AG08396 (cell line): ENCODE measurements around the gene HBG1.
"Not testable (repeated sequence)": the region's sequence is repeated elsewhere in the genome, so short reads cannot be mapped to it uniquely, and the experiment has no call there.

ENCODE experiments used
- DNase-seq: peaks from one replicate; pipeline ENCODE4 v3.0.0; 2012; ENCODE audit warnings: low spot score, mixed read lengths

Gene HBG1

DNA sequence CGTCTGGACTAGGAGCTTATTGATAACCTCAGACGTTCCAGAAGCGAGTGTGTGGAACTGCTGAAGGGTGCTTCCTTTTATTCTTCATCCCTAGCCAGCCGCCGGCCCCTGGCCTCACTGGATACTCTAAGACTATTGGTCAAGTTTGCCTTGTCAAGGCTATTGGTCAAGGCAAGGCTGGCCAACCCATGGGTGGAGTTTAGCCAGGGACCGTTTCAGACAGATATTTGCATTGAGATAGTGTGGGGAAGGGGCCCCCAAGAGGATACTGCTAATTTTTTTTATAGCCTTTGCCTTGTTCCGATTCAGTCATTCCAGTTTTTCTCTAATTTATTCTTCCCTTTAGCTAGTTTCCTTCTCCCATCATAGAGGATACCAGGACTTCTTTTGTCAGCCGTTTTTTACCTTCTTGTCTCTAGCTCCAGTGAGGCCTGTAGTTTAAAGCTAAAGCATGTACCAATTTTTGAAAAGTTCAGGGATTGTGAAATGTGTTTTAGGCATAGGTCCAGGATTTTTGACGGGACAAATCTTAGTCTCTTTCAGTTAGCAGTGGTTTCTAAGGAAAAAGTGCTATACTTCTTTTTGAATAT lies at the start of gene HBG1:
Gene HBG1 (minus strand): TSS at position 51 of the 590 bp plus-strand sequence. CDS start 53 bp downstream, outside the sequence.
- DNase-seq: not testable (repeated sequence)

- DNase-seq: no peak
Observed at GRCh38 chr11:5298451-5298850, 48.8 kb upstream of the HBG1 start.

DNA sequence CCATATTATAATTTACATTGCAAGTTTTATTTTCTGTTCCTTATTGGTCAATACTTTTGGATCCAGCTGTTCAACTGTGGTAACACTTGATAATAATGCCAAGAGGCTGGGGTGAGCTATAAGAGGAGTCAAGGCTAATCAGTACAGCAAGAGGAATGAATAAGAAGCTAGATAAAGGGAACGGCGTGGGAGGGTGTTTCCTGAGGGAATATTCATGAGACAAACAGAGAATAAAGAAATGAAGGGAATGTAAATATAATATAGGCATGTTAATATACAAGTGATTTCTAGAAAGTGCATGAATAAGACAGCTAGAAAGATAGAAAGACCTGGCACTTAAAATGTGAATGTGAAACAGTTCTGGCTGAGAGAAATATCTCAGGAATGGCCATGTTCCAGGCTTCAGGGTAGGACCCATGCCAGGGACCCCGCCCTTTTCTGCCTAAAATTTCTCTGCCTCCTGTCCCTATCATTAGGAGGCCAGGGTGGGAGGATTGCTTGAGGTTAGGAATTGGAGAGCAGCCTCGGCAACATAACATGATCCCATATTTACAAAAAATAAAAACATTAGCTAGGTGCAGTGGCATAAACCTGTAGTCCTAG lies 48.2 kb upstream of the HBG1 start:
- no peak for DNase-seq

DNA sequence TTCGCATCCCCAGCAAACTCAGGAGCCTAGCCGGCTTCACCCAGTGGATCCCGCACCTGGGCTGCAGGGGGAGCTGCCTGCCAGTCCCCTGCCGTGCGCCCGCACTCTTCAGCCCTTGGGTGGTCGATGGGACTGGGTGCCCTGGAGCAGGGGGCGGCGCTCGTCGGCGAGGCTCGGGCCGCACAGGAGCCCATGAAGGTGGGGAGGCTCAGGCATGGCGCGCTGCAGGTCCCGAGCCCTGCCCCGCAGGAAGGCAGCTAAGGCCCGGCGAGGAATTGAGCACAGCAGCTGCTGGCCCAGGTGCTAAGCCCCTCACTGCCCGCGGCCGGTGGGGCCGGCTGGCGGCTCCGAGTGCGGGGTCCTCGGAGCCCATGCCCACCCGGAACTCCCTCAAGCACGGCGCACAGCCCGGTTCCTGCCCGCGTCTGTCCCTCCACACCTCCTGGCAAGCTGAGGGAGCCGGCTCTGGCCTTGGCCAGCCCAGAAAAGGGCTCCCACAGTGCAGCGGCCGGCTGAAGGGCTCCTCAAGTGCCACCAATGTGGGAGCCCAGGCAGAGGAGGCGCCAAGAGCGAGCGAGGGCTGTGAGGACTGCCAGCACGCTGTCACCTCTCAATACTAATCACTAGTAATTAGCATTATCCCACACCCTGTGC lies 44.8 kb upstream of the HBG1 start:
- not testable (repeated sequence) for DNase-seq

DNA sequence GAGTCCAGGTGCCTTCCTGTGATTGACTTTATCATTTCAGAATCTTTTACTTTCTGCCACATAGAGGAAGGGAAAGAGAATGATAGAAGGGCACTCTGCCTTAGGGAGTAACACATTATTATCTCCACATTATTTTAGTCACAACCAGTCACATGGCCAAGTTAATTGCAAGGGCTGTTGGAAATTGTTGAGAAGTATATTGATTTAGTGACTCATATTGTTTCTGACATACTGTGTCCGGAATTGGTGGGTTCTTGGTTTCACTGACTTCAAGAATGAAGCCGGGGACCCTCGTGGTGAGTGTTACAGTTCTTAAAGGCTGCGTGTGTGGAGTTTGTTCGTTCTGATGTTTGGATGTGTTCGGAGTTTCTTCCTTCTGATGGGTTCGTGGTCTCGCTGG lies 43.4 kb upstream of the HBG1 start:
- DNase-seq: no peak

GRCh38 chr11:5291207-5291838 lies 41.7 kb upstream of the HBG1 start:
- DNase-seq: peak; percentile 40

- DNase-seq: no peak
Observed at GRCh38 chr11:5290106-5290505, 40.4 kb upstream of the HBG1 start.

DNA sequence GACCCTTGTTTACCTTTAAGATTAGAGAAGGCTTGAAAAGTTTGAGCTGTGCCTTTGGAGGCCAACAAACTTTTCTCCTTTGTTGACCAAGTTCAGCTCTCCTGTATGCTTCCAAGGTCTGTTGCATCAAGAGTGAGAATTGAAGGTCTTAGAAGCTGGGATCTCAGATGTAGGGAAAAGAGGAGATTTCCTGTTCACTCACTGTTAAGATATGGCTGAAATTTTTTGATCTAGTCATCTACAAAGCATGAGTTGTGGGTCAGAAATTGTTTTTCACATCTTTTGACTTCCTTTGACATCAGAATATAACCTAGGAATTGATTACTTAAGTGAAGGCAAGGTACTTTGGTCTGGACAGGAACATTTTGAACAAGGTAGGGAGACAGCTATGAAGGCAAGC lies 40.0 kb upstream of the HBG1 start:
- DNase-seq: no peak

DNA sequence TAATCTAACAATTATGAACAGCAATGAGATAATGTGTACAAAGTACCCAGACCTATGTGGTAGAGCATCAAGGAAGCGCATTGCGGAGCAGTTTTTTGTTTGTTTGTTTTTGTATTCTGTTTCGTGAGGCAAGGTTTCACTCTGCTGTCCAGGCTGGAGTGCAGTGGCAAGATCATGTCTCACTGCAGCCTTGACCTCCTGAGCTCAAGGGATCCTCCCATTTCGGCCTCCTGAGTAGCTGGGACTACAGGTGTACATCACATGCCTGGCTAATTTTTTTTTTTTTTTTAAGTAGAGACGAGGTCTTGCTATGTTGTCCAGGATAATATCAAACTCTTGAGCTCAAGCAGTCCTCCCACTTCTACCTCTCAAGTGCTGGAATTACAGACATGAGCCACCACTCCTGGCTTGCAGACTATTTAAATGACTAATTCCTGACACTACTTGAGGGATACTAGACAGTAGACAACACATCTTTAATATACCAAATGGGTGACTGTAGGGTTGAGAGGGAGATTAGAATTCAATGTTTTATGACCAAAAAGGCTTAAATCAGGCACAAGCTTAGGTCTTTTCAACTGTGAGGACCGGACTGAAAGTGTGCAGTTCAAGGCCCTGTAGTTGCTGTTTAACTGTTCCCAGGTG lies 39.4 kb upstream of the HBG1 start:
- DNase-seq: no peak

DNA sequence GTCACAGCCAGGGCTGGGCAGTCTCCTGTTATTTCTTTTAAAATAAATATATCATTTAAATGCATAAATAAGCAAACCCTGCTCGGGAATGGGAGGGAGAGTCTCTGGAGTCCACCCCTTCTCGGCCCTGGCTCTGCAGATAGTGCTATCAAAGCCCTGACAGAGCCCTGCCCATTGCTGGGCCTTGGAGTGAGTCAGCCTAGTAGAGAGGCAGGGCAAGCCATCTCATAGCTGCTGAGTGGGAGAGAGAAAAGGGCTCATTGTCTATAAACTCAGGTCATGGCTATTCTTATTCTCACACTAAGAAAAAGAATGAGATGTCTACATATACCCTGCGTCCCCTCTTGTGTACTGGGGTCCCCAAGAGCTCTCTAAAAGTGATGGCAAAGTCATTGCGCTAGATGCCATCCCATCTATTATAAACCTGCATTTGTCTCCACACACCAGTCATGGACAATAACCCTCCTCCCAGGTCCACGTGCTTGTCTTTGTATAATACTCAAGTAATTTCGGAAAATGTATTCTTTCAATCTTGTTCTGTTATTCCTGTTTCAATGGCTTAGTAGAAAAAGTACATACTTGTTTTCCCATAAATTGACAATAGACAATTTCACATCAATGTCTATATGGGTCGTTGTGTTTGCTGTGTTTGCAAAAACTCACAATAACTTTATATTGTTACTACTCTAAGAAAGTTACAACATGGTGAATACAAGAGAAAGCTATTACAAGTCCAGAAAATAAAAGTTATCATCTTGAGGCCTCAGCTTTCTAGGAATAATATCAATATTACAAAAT lies 38.6 kb upstream of the HBG1 start:
- peak; percentile 36 for DNase-seq

GRCh38 chr11:5286901-5287300 lies 37.2 kb upstream of the HBG1 start:
- no peak for DNase-seq

DNA sequence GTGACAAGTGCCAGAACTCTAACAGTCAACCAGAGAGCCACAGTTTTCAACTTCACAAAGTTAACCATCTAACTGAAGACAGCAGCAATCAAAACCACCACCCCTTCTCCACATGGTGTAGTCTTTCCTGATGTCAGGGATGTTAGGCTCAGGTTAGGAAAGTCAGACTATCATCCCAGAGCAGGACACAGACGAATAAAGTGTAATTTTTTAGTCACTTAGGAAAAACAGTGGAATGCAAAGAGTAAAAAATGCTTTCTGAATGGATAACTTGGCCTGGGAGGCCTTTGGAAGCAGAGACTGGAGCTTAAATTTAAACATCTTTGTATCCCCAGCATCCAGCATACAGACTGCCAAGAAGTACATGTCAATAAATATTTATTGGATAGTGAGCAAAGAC lies 36.7 kb upstream of the HBG1 start:
- DNase-seq: no peak

GRCh38 chr11:5285703-5286340 lies 36.2 kb upstream of the HBG1 start:
- DNase-seq: no peak

DNA sequence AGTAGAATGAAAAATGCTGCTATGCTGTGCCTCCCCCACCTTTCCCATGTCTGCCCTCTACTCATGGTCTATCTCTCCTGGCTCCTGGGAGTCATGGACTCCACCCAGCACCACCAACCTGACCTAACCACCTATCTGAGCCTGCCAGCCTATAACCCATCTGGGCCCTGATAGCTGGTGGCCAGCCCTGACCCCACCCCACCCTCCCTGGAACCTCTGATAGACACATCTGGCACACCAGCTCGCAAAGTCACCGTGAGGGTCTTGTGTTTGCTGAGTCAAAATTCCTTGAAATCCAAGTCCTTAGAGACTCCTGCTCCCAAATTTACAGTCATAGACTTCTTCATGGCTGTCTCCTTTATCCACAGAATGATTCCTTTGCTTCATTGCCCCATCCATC lies 35.0 kb upstream of the HBG1 start:
- no peak for DNase-seq

- DNase-seq: no peak
Observed at GRCh38 chr11:5283882-5284281, 34.2 kb upstream of the HBG1 start.

- no peak for DNase-seq
Observed at GRCh38 chr11:5283086-5283485, 33.4 kb upstream of the HBG1 start.

GRCh38 chr11:5282628-5283027 lies 33.0 kb upstream of the HBG1 start:
- DNase-seq: no peak

DNA sequence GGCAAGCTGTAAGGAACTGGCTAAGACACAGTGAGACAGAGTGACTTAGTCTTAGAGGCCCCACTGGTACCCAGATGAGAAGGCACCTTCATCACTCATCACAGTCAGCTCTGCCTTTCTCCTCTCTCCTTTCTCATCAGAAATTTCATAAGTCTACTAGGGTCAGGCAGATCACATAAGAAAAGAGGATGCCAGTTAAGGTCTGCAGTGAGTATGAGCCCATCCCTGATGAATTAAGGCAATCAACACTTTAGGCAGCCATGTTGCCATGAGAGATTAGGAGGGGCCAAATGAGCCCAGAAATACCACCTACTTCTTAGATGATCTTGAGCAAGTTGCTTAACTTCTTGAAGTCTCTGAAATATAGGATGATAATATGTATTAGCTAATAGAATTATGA lies 31.9 kb upstream of the HBG1 start:
- DNase-seq: no peak

GRCh38 chr11:5280582-5281102 lies 31.0 kb upstream of the HBG1 start:
- DNase-seq: peak; percentile 92

DNA sequence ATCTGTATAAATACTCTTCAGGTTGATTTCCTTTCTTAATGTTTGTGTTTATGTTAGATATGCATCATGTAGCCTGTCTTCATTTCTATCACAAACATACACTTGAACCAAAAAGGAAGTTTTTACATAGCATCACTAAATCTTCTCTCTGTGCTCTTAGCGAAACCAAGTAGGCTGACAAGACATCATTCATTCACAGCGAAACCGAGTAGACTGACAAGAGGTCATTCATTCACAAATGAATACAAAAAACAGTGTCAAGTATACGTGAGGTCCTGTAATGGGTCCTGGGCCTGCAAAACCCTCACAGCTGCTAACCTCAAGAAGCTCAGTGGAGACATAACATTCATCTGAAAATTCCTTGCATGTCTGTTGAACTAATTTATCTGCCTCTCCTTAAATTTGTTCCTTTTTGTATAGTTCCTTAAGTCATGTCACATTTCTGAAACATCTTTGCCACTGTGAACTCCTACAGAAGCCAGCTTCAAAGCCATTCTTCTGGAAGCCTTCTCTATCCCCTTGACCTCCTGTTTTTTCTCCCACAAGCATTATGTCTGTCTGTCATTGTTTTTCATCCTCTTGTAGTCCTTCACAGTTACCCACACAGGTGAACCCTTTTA lies 29.9 kb upstream of the HBG1 start:
- no peak for DNase-seq
